NCI-H2227 treated with DMSO at 0.1 percent for 48 hours (cell line): ENCODE results near the gene FAM13A.
"Not testable (repeated sequence)": the region's sequence is repeated elsewhere in the genome, so short reads cannot be mapped to it uniquely, and the experiment has no call there.

ENCODE experiments used
- DNase-seq: peaks from one replicate; lab custom pipeline; 2025; lab: John Stamatoyannopoulos, UW

FAM13A gene

DNA sequence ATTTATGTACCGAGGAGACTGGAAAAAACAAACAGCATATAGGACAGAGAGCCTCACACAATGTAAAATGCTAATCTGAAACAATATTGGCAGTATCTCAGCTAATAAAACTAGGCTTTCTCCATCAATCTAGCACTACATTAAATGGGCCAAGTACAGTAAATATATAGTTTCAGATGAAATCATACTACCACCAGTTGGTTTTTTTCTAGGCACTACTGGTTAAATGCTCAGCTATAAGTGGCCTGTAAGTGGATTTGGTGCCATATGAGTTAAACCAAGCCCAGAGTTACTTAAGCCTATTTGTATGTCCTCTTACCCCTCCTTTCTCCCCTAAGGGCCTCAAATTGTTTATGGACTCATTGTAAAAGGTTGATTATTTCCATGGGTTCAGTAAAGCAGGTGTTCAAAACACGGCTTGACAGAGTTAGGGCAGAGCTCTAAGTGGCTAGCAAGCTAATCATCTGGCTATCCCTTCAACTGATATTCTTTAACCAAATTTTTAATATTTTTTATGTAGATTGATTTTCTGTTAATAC, 57.5 kb downstream of the FAM13A start:
- DNase-seq = no peak

DNA sequence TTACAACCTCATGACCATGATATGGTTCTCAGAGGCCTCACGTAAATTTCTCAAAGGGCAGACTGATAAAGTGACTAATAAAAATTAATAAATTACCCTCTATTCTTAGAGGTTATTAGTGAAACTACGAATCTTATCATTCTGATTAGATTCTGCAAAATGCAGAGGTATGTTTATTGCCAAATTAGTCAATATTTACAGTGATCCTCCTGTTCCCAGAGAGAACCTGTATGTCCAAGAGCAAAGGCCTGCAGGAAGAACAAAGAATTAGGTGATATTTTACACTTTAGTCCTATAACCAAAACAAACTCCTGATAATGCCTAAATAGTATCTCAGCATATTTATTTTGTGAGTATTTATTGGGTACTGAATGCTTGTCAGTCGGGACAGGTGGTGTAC, 58.1 kb downstream of the FAM13A start:
- no peak for DNase-seq

DNA sequence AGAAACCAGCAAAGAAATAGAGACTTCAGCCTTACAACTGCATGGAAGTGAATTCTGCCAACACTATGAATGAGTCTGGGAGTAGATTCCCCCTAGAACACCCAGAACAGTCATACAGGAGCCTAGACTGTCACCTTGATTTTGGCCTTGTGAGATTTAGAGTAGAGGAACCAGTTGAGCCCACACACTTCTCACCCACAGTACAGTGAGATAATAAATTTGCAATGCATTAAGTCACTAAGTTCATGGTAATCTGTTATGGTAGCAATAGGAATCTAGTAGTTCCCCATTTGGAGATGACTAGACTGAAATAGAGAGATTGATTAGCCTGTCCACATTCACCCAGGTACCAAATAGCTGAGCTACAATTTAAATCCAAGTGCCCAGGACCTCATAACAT, 59.0 kb downstream of the FAM13A start:
- DNase-seq = no peak

DNA sequence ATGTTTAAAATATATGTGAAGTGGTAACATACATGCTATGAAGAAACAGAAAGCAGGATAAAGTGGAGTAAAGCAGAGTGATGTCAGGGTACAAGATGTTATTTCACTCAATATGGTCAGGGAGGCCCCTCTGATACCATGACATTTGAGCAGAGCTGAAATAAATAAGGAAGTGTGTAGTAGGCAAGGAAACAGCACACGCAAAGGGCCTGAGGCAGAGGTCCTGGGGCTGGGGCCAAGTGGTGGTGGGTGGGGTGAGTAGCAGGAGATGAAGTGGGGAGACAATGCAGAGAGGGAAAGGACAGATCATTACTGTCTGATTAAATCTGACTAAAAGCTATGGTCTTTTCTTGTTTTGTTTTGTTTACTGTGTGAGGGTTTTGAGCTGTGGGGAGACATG, 61.1 kb downstream of the FAM13A start:
- no peak for DNase-seq

DNA sequence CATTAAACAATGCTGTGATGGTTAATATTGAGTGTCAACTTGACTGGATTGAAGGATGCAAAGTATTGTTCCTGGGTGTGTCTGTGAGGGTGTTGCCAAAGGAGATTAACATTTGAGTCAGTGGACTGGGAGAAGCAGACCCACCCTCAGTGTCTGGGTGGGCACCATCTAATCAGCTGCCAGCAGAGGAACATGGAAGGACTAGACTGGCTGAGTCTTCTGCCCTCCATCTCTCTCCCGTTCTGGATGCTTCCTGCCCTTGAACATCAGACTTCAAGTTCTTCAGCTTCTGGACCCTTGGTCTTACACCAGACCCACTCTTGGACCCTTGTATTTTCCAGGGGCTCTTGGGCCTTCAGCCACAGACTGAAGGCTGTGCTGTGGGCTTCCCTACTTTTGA, 61.7 kb downstream of the FAM13A start:
- not testable (repeated sequence) for DNase-seq

DNA sequence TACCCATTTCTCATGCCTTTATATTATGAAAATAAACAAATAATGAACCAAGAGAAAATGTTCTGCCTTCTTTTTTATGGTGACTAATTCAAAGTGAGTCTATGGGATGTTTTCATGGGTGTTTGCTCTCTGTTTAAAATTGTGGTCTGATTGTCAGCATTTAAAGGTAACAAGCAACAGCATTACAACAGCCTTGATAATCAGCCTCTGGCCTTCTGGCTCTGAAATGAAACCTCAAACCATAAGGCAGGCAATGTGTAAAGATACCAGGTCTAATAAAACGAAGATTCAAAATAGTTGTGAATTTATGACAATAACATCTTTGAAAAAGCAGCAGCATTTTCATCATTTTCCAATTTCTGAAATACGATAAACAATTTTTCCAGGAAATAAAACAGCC, 63.7 kb downstream of the FAM13A start:
- DNase-seq = no peak

DNA sequence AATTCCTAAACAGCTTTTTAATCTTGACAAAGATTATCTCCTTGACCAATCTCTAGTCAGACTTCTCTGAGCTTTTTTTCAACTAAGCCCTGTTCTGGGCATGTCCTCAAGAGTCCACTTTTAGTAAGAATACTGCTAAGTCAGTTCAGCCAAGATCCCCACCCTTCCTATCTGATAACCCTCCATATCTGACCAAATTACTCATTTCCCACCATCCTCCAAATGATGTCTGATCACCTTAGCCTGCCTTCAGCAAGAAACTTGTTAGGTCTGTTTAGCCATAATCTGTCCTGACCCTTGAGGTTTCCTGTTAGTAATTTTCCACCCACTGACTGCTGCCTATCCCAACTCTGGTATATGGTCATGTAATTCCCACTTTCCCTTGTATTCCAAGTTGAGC, 65.2 kb downstream of the FAM13A start:
- no peak for DNase-seq

DNA sequence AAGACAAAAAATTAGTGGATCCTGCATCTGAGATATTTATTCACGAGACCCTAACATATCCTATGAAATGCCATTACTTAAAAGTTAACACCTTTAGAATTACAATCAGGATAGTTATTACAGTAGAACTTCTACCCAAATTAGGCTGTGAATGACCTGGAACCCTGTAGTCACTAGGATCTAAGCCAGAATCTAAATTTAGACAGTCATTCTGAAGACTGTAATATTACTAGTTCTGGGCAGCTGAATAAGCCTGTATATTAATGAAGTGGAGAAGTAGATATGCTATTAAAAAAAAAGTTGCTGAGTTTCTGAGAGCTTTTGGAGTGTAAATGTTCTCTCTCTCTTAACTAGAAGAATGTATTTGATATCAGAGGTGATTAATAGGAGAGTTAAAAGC, 67.0 kb downstream of the FAM13A start:
- no peak for DNase-seq

DNA sequence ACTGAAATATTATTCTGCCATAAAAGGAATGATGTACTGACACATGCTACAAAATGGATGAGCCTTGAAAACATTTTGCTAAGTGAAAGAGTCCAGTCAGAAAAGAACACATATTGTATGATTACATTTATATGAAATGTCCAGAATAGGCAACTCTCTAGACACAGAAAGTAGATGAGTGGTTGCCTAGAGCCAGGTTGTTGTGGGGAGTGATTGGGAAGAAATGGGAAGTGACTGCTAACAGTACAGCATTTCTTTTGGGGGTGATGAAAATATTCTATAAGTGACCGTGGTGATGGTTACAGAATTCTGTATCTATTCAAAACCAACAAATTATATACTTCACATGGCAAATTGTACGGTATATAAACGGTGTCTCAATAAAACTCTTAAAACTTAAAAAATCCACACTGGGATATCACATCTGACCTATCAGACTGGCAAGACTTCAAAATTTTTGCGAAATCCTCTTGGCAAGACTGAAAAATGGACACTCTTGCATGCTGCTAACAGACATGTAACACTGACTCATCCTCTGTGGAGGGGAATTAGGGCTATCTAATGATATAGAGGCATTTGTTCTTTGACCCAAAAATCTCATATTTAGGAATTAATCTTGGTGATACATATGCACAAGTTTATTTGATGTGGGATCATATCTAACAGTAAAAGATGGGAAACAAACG, 71.8 kb downstream of the FAM13A start:
- DNase-seq = no peak

DNA sequence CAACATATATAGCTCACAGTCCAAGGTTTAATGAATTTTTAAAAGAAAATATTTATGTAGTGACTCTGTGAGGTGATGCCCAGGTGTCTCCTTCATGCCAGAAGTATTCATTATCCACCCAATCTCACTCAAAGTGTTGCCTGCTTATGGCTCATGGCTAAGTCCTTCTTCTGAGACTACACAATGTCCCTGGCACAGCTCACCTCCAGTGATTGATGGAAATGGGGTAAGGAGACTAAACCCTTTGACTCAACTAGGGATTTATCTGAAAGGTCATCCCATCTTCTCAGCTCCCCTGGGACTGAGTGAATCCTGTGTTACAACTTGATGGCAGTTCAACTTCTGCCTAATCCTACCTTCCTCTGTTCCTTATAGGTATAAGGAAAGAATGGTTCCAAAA, 74.2 kb downstream of the FAM13A start:
- no peak for DNase-seq

DNA sequence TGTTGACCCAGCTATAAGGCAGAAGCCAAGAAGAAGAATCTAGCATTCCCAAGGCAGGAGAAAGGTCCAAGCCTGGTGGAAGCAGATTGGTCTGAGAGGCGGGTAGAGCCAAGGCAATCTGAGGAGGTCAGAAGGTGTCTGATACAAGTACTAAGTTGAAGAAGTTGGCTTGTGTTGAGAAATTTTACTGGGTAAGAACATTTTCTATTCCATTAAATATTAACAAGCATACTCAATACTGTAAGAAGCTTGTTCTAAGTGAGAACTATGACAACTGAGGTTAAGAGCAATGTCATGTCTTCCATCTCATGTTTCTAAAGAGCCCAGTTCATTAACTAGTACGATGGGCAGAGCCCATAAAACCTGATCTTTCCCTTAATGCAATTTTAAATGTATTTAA, 75.0 kb downstream of the FAM13A start:
- DNase-seq = no peak

DNA sequence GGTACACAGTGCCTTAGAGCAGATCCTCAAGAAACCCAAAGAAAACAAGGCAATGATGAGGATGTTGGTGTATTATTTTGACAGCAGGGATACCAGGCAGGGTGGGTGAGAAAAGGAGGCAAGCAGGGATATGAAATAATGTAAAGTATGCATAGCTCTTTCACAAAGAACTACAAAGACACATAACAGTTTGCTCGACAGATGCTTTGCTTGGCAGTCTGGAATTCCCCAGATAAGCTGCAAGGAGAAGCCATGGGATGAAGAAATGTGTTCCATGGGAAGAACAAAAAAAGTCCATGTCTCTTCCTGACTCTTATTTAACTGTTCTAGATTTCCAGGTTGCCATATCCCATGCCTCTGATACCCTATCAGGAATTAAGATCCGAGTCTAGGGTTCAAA, 75.4 kb downstream of the FAM13A start:
- no peak for DNase-seq

DNA sequence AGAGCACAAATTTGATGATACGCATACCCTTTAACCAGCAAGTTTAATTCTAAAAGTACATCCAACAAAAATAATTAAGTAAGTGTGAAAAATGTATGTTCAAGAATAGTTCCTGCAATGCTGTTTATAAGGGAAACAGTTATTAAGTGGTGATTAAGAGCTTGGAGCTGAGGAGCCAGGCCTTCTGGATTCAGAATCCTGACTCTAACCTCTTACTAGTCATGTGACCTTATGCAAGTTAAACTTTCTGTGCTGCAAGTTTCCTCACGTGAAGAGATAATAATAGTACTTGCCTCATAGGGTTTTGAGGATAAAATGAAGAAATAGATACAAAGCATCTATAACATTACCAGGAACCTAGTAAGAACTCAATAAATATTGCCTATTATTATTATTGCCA, 77.7 kb downstream of the FAM13A start:
- DNase-seq = no peak

DNA sequence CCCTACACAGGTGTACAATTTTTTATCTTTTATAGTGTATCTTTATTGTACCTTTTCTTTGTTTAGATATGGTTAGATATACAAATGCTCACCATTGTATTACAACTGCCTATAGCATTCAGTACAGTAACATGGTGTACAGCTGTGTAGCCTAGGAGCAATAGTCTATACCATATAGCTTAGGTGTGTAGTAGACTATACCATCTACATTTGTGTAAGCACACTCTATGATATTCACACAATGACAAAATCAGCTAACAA, 80.3 kb downstream of the FAM13A start:
- DNase-seq = no peak

DNA sequence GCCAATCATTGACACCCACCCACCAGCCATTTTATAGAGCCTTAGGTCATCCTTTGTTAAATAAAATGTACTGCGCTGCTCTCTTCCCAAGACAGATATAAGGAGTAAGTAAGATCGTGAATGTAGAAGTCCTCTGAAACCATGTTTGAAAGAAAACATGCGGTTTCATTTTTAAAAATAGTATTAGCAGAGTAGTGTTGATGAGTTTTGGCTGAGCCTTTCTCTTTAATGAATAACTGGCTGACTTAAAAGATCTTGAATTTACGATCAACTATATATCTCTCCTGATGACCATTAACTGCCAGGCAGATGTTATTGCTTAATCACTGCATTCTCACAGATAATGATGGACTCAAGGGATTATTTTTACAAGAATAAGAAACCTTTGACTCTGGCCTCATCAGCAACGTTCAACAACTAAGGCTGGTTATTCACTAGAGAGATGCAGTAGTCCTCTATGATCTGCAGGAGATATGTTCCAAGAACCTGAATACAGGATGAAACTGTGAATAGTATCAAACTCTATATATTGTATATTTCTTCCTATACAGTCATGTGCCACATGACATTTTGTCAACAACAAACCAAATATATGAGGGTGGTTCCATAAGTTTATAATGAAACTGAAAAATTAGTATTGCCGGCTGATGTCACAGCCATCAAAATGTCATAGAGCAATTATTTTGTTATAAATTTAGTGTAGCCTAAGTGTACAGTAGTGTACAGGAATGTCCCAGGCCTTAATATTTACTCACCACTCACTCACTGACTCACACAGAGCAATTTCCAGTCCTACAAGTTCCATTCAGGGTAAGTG, 80.8 kb downstream of the FAM13A start:
- DNase-seq = no peak

DNA sequence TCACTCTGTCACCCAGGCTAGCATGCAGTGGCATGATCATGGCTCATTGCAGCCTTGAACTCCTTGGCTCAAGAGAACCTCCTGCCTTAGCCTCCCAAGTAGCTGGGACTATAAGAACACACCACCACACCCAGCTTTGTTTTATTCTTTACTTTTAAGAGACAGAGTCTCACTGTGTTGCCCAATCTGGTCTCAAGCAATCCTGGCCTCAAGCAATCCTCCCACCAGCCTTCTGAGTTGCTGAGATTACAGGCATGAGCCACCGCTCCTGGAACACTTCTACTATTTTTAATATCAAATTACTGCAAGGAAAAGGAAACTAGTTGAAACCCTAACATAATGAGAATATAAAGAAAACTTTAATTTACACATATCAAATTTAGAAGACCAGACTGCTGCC, 85.4 kb downstream of the FAM13A start:
- DNase-seq = no peak

DNA sequence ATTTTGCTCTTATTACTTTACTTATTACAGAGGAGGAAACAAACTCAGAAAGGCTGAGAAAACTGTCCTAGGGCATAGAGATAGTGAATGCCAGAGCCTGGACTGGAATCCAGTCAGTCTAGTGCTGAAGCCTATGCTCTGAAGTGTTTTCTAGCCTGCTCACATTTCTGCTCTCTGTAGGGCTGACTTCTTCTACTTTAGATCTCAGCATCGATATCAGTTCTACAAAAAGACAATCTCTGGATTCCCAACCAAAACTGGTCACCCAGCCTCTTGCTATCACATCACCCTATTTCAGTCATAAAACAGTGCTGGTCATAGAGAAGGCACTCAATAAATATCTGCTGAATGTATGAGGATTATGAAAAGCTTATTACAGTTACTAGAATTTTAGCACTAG, 87.2 kb downstream of the FAM13A start:
- DNase-seq = no peak

DNA sequence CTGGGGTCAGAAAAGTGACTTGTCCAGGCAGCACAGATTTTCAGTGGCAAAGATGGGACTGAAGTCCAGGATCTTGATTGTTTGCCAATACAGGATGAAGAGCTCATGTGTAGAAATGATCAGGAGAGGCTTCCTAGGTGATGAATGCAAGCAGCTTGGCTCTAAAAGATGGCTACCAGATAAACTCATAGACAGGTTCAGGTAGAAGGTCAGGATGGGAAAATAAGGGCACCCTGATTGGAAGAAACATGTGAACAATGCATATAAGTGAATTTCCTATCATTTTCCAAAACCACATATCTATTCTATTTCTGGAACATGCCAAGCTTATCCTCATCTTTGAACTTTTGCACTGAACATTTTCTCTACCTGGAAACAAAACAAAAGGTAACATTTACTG, 87.7 kb downstream of the FAM13A start:
- no peak for DNase-seq

DNA sequence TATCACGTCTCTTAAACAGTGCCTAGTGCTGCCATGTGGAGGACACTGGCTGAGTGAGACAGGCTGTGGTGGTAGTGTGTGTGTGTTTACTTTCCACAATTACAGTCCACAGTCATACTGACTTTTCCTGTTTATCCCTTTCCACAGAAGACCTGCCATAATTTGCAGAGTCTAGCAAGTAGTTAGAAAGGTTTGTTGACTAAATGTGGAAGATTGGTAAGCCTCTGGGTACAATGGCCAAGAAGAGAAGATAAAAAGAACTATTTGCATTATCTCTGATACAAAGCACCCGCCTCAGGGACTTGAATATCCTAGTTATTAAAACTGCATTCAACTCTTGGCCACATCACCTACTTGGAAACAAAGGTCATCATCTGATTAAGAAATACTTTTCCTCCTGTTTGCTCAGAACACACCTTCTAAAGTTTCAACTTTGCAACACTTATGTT, 89.1 kb downstream of the FAM13A start:
- DNase-seq = no peak

DNA sequence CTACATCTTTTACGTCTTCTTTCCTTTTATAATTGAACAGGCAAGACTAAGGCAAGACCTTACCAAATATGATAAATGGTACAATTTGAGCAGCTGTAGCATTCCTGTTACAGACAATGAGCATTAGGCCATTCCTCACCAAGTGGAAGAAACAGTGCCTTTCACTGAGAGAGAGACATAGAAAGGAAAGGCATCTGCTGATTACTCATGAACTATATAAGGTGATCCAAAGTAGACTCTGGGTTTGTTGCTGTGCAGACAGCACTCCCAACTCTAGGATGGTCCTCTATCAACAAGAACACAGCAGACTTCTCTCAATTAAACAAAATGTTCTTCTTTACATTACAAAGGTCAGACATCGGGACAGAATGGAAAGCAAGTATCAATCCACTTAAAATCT, 91.9 kb downstream of the FAM13A start:
- DNase-seq = no peak

DNA sequence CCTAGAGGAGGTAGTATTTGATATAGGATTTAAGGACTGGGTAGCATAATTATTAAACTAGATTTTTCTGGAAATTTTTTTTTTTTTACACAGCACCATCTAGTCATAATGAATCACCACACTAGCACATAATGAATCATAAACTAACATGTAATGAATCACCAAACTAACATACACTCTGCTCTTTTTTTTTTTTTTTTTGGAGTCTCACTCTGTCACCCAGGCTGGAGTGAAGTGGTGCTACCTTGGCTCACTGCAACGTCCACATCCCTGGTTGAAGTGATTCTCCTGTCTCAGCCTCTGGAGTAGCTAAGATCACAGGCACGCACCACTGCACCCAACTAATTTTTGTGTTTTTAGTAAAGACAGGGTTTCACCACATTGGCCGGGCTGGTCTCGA, 92.5 kb downstream of the FAM13A start:
- DNase-seq = no peak

DNA sequence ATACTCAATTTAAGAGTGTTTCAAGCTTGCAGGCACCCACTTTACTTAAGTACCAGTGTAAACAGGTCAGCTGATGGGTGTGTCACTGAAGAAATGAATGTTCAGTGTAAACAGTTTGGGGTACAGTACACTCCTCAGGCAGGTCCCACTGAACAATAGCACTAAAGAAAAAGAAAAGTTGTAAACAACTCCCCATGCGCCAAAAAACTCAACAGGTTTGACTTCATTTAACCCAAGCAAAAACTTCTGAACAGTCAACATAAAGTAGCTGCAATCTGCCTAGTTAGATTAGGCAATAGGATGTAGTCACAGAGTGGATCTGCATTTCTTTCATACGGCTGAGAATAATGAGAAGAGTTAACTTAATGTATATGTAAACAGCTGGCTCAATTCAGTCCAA, 93.2 kb downstream of the FAM13A start:
- no peak for DNase-seq

DNA sequence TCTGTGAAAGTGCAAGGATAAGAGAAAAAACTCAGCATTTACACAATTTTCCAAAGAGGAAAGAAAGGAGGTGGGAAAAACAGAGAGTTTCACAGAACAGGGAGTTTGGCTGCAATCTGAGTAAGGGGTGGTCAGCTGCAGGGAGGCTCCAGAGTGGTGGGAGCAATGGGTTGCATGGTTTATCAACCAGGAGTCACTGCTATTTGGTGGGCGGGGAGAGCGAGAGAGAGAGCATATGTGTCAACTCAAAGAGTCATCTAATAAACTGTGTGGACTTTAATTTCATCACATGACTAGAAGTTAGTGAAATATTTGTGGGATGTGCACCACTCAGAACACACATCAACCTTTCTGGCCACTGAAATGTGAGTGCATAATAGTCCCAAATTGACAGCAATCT, 94.6 kb downstream of the FAM13A start:
- no peak for DNase-seq

DNA sequence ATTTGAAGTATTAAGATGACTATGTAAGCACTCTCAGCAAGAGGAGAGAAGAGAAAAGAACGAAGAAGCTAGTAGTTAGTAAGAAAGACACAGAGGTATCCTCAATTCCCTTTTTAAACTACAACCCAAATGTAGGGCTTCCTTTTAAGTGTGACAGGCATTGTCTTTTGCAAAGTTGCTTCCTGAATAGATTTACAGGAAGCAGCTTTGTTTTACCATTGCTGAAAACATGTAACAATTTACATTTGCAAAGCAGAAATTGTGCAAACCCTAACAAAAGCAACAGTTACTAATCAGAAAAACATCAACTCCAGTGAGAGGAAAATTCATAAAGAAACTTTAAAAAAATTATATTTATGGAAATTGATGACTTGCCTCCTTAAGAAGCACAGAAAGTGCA, 96.4 kb downstream of the FAM13A start:
- no peak for DNase-seq
